SK-N-SH treated with all-trans-retinoic acid at 6 μM for 48 hours (cell line): Measurements from ENCODE around the gene OBSCN.

Experiments used
- ATAC-seq: fragments of 200-7000 bp; cut with Tn5 transposase; 3 replicates; pipeline ENCODE4 v1.9.1; 2020; ENCODE audit warnings: mild to moderate bottlenecking, moderate library complexity
- BACH2 ChIP-seq: fragments of 250-450 bp; sonication (Bioruptor Pico); IDR thresholded peaks from 2 replicates; pipeline ENCODE4 v1.9.0; 2021; ENCODE audit warnings: mild to moderate bottlenecking, borderline replicate concordance
- CREB5 ChIP-seq: fragments of 250-450 bp; sonication (Bioruptor Pico); IDR thresholded peaks from 2 replicates; pipeline ENCODE4 v1.5.1; 2020; ENCODE audit warnings: low read depth, mild to moderate bottlenecking, moderate library complexity
- CSDC2 ChIP-seq: fragments of 250-450 bp; sonication (Bioruptor Pico); IDR thresholded peaks from 2 replicates; pipeline ENCODE4 v1.5.0; 2020; ENCODE audit warnings: mild to moderate bottlenecking, moderate library complexity
- ESRRG ChIP-seq: fragments of 250-450 bp; sonication (Bioruptor Pico); IDR thresholded peaks from 2 replicates; pipeline ENCODE4 v1.6.1; 2021; ENCODE audit warnings: mild to moderate bottlenecking
- GLIS3 ChIP-seq: fragments of 250-450 bp; sonication (Bioruptor Pico); IDR thresholded peaks from 2 replicates; pipeline ENCODE4 v1.5.0; 2020; ENCODE audit warnings: mild to moderate bottlenecking, moderate library complexity
- ISL1 ChIP-seq: fragments of 250-450 bp; sonication (Bioruptor Pico); IDR thresholded peaks from 2 replicates; pipeline ENCODE4 v2.1.2; 2022; ENCODE audit warnings: mild to moderate bottlenecking, moderate library complexity
- OSR1 ChIP-seq: fragments of 250-450 bp; sonication (Bioruptor Pico); IDR thresholded peaks from 2 replicates; pipeline ENCODE4 v1.8.0; 2022; ENCODE audit warnings: moderate library complexity, mild to moderate bottlenecking, inconsistent platforms
- PATZ1 ChIP-seq: fragments of 250-450 bp; sonication (Bioruptor Pico); IDR thresholded peaks from 2 replicates; pipeline ENCODE4 v1.8.0; 2020; ENCODE audit warnings: mild to moderate bottlenecking, moderate library complexity, borderline replicate concordance
- POU6F1 ChIP-seq: fragments of 250-450 bp; sonication (Bioruptor Pico); IDR thresholded peaks from 2 replicates; pipeline ENCODE4 v1.8.0; 2021; ENCODE audit warnings: low read depth, mild to moderate bottlenecking, moderate library complexity, borderline replicate concordance
- PPARA ChIP-seq: fragments of 250-450 bp; sonication (Bioruptor Pico); IDR thresholded peaks from 2 replicates; pipeline ENCODE4 v1.5.0; 2020; ENCODE audit warnings: mild to moderate bottlenecking, borderline replicate concordance
- TCF4 ChIP-seq: fragments of 250-450 bp; sonication (Bioruptor Pico); IDR thresholded peaks from 2 replicates; pipeline ENCODE4 v1.8.0; 2021; ENCODE audit warnings: mild to moderate bottlenecking, moderate library complexity, borderline replicate concordance
- TOX ChIP-seq: fragments of 250-450 bp; sonication (Bioruptor Pico); IDR thresholded peaks from 2 replicates; pipeline ENCODE4 v1.8.0; 2021; ENCODE audit warnings: mild to moderate bottlenecking, moderate library complexity, borderline replicate concordance
- ZC3H10 ChIP-seq: fragments of 250-450 bp; sonication (Bioruptor Pico); IDR thresholded peaks from 2 replicates; pipeline ENCODE4 v1.5.1; 2021; ENCODE audit warnings: mild to moderate bottlenecking, moderate library complexity
- ZFP3 ChIP-seq: fragments of 250-450 bp; sonication (Bioruptor Pico); IDR thresholded peaks from 2 replicates; pipeline ENCODE4 v1.5.0; 2020; ENCODE audit warnings: mild to moderate bottlenecking, moderate library complexity
- ZFP30 ChIP-seq: fragments of 450-650 bp; formaldehyde crosslinking; IDR thresholded peaks from 2 replicates; pipeline ENCODE4 v1.5.0; 2022; ENCODE audit warnings: mild to moderate bottlenecking, moderate library complexity
- ZNF565 ChIP-seq: fragments of 450-650 bp; formaldehyde crosslinking; conservative IDR thresholded peaks from 2 replicates; pipeline ENCODE4 v1.5.0; 2020; ENCODE audit warnings: low read depth, mild to moderate bottlenecking, moderate library complexity
- ZNF70 ChIP-seq: fragments of 450-650 bp; formaldehyde crosslinking; IDR thresholded peaks from 2 replicates; pipeline ENCODE4 v1.5.0; 2020; ENCODE audit warnings: mild to moderate bottlenecking, moderate library complexity
- ZNF8 ChIP-seq: fragments of 450-650 bp; formaldehyde crosslinking; IDR thresholded peaks from 2 replicates; pipeline ENCODE4 v1.5.0; 2020; ENCODE audit warnings: mild to moderate bottlenecking, moderate library complexity
- TF ChIP-seq, protein P1 (sequence below): fragments of 250-450 bp; sonication (Bioruptor Pico); IDR thresholded peaks from 2 replicates; pipeline ENCODE4 v1.5.0; 2020; ENCODE audit warnings: mild to moderate bottlenecking, moderate library complexity
- TF ChIP-seq, protein P2 (sequence below): fragments of 250-450 bp; sonication (Bioruptor Pico); IDR thresholded peaks from 2 replicates; pipeline ENCODE4 v1.5.1; 2021; ENCODE audit warnings: mild to moderate bottlenecking, moderate library complexity

The OBSCN gene

DNA sequence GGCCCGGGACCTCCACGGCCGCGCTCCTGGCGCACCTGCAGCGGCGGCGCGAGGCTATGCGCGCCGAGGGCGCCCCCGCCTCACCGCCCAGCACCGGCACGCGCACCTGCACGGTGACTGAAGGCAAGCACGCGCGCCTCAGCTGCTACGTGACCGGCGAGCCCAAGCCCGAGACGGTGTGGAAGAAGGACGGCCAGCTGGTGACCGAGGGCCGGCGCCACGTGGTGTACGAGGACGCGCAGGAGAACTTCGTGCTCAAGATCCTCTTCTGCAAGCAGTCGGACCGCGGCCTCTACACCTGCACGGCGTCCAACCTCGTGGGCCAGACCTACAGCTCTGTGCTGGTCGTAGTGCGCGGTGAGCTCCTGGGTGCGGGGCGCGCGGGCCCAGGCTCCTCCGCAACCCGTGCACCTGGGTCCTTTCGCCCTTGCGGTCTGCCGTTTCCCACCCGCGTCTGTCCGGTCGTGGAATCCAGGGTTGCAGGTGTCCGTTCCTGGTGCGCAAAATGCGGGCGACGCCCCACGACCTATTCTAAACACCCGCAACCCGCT lies 4.6 kb downstream of the OBSCN start:
- TF ChIP-seq ZFP30 (CRISPR knock-in tag) (no peak), PPARA (CRISPR knock-in tag) (no peak), POU6F1 (CRISPR knock-in tag) (no peak), CSDC2 (no peak), OSR1 (CRISPR knock-in tag) (no peak), GLIS3 (CRISPR knock-in tag) (no peak), ZFP3 (CRISPR knock-in tag) (no peak), CREB5 (CRISPR knock-in tag) (no peak), ZNF8 (CRISPR knock-in tag) (no peak), BACH2 (CRISPR knock-in tag) (no peak), TCF4 (CRISPR knock-in tag) (no peak), ESRRG (CRISPR knock-in tag) (no peak), ZNF565 (CRISPR knock-in tag) (no peak), ZC3H10 (no peak), ISL1 (CRISPR knock-in tag) (no peak), ZNF70 (no peak)
- TF ChIP-seq, protein P1, sequence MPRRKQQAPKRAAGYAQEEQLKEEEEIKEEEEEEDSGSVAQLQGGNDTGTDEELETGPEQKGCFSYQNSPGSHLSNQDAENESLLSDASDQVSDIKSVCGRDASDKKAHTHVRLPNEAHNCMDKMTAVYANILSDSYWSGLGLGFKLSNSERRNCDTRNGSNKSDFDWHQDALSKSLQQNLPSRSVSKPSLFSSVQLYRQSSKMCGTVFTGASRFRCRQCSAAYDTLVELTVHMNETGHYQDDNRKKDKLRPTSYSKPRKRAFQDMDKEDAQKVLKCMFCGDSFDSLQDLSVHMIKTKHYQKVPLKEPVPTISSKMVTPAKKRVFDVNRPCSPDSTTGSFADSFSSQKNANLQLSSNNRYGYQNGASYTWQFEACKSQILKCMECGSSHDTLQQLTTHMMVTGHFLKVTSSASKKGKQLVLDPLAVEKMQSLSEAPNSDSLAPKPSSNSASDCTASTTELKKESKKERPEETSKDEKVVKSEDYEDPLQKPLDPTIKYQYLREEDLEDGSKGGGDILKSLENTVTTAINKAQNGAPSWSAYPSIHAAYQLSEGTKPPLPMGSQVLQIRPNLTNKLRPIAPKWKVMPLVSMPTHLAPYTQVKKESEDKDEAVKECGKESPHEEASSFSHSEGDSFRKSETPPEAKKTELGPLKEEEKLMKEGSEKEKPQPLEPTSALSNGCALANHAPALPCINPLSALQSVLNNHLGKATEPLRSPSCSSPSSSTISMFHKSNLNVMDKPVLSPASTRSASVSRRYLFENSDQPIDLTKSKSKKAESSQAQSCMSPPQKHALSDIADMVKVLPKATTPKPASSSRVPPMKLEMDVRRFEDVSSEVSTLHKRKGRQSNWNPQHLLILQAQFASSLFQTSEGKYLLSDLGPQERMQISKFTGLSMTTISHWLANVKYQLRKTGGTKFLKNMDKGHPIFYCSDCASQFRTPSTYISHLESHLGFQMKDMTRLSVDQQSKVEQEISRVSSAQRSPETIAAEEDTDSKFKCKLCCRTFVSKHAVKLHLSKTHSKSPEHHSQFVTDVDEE, result no peak
- TF ChIP-seq, protein P2, sequence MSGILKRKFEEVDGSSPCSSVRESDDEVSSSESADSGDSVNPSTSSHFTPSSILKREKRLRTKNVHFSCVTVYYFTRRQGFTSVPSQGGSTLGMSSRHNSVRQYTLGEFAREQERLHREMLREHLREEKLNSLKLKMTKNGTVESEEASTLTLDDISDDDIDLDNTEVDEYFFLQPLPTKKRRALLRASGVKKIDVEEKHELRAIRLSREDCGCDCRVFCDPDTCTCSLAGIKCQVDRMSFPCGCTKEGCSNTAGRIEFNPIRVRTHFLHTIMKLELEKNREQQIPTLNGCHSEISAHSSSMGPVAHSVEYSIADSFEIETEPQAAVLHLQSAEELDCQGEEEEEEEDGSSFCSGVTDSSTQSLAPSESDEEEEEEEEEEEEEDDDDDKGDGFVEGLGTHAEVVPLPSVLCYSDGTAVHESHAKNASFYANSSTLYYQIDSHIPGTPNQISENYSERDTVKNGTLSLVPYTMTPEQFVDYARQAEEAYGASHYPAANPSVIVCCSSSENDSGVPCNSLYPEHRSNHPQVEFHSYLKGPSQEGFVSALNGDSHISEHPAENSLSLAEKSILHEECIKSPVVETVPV (CRISPR knock-in tag), result no peak
- TF ChIP-seq, all 23 proteins: peak for 0
- ATAC-seq, result no peak

GRCh38 chr1:228212966-228213844 lies 5.4 kb downstream of the OBSCN start:
- TF ChIP-seq ZC3H10 (no peak), ZNF70 (no peak), PATZ1 (CRISPR knock-in tag) (no peak), PPARA (CRISPR knock-in tag) (no peak), TCF4 (CRISPR knock-in tag) (no peak), TOX (CRISPR knock-in tag) (no peak), ZNF8 (CRISPR knock-in tag) (no peak), ZFP3 (CRISPR knock-in tag) (no peak), ISL1 (CRISPR knock-in tag) (no peak), ZFP30 (CRISPR knock-in tag) (no peak)
- TF ChIP-seq, protein P1, result no peak
- peak; percentile 96 for ATAC-seq
